HAP-1 (cell line): ENCODE results near the gene CHPF2.

Experiments used
- DNase-seq, 2 experiments: peaks; one replicate each; pipeline ENCODE4 v3.0.0-alpha.2; 2016 to 2020; ENCODE audit warnings: low spot score in 2 of 2
- H3K27me3 ChIP-seq: fragments of 250-450 bp; sonication (Bioruptor Pico); 2 replicates; pipeline ENCODE4 v1.5.1; 2020; ENCODE audit warnings: low read depth, mild to moderate bottlenecking, moderate library complexity
- H3K36me3 ChIP-seq: fragments of 250-450 bp; sonication (Bioruptor Pico); replicated peaks from 2 replicates; pipeline ENCODE4 v1.5.1; 2020; ENCODE audit warnings: mild to moderate bottlenecking
- H3K4me1 ChIP-seq: fragments of 250-450 bp; sonication (Bioruptor Pico); 2 replicates; pipeline ENCODE4 v1.5.1; 2020; ENCODE audit warnings: mild to moderate bottlenecking
- H3K4me3 ChIP-seq: fragments of 250-450 bp; sonication (Bioruptor Pico); 2 replicates; pipeline ENCODE4 v1.5.1; 2020; ENCODE audit warnings: mild to moderate bottlenecking, moderate library complexity
- H3K9me3 ChIP-seq: fragments of 250-450 bp; sonication (Bioruptor Pico); 2 replicates; pipeline ENCODE4 v1.5.1; 2020; ENCODE audit warnings: mild to moderate bottlenecking, moderate library complexity
- in situ Hi-C: fragments of 300-500 bp; cut with MboI; formaldehyde crosslinking; loops from 3 replicates; pipeline ENCODE4 v1.14.3; 2020; ENCODE audit warnings: low sequenced_read_pairs, inconsistent platforms, mixed read lengths

CHPF2 gene

GRCh38 chr7:151210087-151210854, 22.0 kb upstream of the CHPF2 start, which contains the start of gene H2BK1:
Gene H2BK1, minus strand, starts transcription at chr7:151210488. Its CDS starts 170 bp downstream, at chr7:151210318.
- no peak within 1 kb of the TSS for H3K4me3 ChIP-seq
- H3K9me3 ChIP-seq = no peaks in the 10 kb centered on the region
- H3K36me3 ChIP-seq = peaks cover 28% of the 10 kb centered on the region

GRCh38 chr7:151211155-151211772, 21.0 kb upstream of the CHPF2 start:
- Histone ChIP-seq H3K4me1 (no peaks in the 10 kb centered on the region), H3K36me3 (peaks cover 38% of the 10 kb centered on the region)
- in situ Hi-C loops = no loop called here

More at GRCh38 chr7:151210087-151210854, 22.0 kb upstream of the CHPF2 start, which contains the start of gene H2BK1:
- no peak for DNase-seq
- Histone ChIP-seq H3K27me3 (peaks cover 8% of the 10 kb centered on the region; the same call in 1 of the 2 replicates), H3K4me1 (no peaks in the 10 kb centered on the region)
- in situ Hi-C loops = no loop called here

GRCh38 chr7:151212626-151213025, 19.7 kb upstream of the CHPF2 start:
- no peak for DNase-seq
- Histone ChIP-seq H3K27me3 (no peaks in the 10 kb centered on the region), H3K4me1 (no peaks in the 10 kb centered on the region), H3K9me3 (no peaks in the 10 kb centered on the region), H3K4me3 (no peak overlapping the region), H3K36me3 (peaks cover 49% of the 10 kb centered on the region)
- in situ Hi-C loops = no loop called here

More at GRCh38 chr7:151211155-151211772, 21.0 kb upstream of the CHPF2 start:
- no peak overlapping the region for H3K4me3 ChIP-seq
- H3K9me3 ChIP-seq = no peaks in the 10 kb centered on the region
- no peak for DNase-seq
- H3K27me3 ChIP-seq = 0 out of 2 replicates have a peak, but pooled peaks cover 3% of the 10 kb centered on the region

- peaks cover 61% of the 10 kb centered on the region for H3K36me3 ChIP-seq
These were observed 18.5 kb upstream of the CHPF2 start for GRCh38 chr7:151213826-151214225.

GRCh38 chr7:151215396-151215795, 16.9 kb upstream of the CHPF2 start:
- Histone ChIP-seq H3K4me3 (no peak overlapping the region), H3K27me3 (no peaks in the 10 kb centered on the region), H3K9me3 (no peaks in the 10 kb centered on the region), H3K4me1 (no peaks in the 10 kb centered on the region), H3K36me3 (peaks cover 73% of the 10 kb centered on the region)
- in situ Hi-C loops = no loop called here
- no peak for DNase-seq

More at GRCh38 chr7:151213826-151214225, 18.5 kb upstream of the CHPF2 start:
- Histone ChIP-seq H3K9me3 (no peaks in the 10 kb centered on the region), H3K4me3 (no peak overlapping the region), H3K4me1 (no peaks in the 10 kb centered on the region), H3K27me3 (no peaks in the 10 kb centered on the region)
- in situ Hi-C loops = no loop called here
- no peak for DNase-seq

- Histone ChIP-seq H3K4me1 (no peaks in the 10 kb centered on the region), H3K36me3 (peaks cover 93% of the 10 kb centered on the region), H3K9me3 (no peaks in the 10 kb centered on the region), H3K4me3 (no peak overlapping the region), H3K27me3 (no peaks in the 10 kb centered on the region)
- in situ Hi-C loops = no loop called here
- no peak for DNase-seq
These were observed 14.1 kb upstream of the CHPF2 start for GRCh38 chr7:151218170-151218569.

- no peak for DNase-seq
- H3K36me3 ChIP-seq = peaks cover 62% of the 10 kb centered on the region
- no peak overlapping the region for H3K4me3 ChIP-seq
- in situ Hi-C loops = no loop called here
- H3K27me3 ChIP-seq = no peaks in the 10 kb centered on the region
- no peaks in the 10 kb centered on the region for H3K9me3 ChIP-seq
- peaks cover 10% of the 10 kb centered on the region for H3K4me1 ChIP-seq
These were observed 8.6 kb upstream of the CHPF2 start for GRCh38 chr7:151223728-151224127.

- peaks cover 11% of the 10 kb centered on the region for H3K4me1 ChIP-seq
- in situ Hi-C loops = no loop called here
- peaks cover 42% of the 10 kb centered on the region for H3K36me3 ChIP-seq
- H3K9me3 ChIP-seq = no peaks in the 10 kb centered on the region
- H3K4me3 ChIP-seq = peak overlapping the region; percentile 65
- DNase-seq = no peak
- no peaks in the 10 kb centered on the region for H3K27me3 ChIP-seq
These were observed 6.3 kb upstream of the CHPF2 start for GRCh38 chr7:151225948-151226510.

- H3K4me1 ChIP-seq = peaks cover 16% of the 10 kb centered on the region
- peak overlapping the region; percentile 65 for H3K4me3 ChIP-seq
- H3K9me3 ChIP-seq = no peaks in the 10 kb centered on the region
- no peaks in the 10 kb centered on the region for H3K27me3 ChIP-seq
- H3K36me3 ChIP-seq = peaks cover 39% of the 10 kb centered on the region
- no peak for DNase-seq
- in situ Hi-C loops = no loop called here
These were observed 5.8 kb upstream of the CHPF2 start for GRCh38 chr7:151226560-151226874.

GRCh38 chr7:151226875-151227782, 5.2 kb upstream of the CHPF2 start, which contains the start of gene ABCF2:
Gene ABCF2, minus strand, starts transcription at chr7:151227205. Its CDS starts 747 bp downstream, at chr7:151226458.
- DNase-seq = peak; percentile 98 to 99
- peaks cover 19% of the 10 kb centered on the region for H3K4me1 ChIP-seq
- H3K36me3 ChIP-seq = peaks cover 32% of the 10 kb centered on the region
- in situ Hi-C loops = no loop called here
- H3K4me3 ChIP-seq = peak within 1 kb of the TSS; percentile 65
- H3K27me3 ChIP-seq = no peaks in the 10 kb centered on the region
- no peaks in the 10 kb centered on the region for H3K9me3 ChIP-seq

GRCh38 chr7:151228024-151228866, 4.0 kb upstream of the CHPF2 start:
- Histone ChIP-seq H3K27me3 (no peaks in the 10 kb centered on the region), H3K36me3 (peaks cover 25% of the 10 kb centered on the region), H3K4me3 (peak overlapping the region; percentile 65), H3K9me3 (no peaks in the 10 kb centered on the region), H3K4me1 (peaks cover 19% of the 10 kb centered on the region)
- DNase-seq = no peak
- in situ Hi-C loops = no loop called here

- Histone ChIP-seq H3K4me1 (peaks cover 24% of the 10 kb centered on the region), H3K9me3 (no peaks in the 10 kb centered on the region), H3K4me3 (no peak overlapping the region), H3K36me3 (peaks cover 19% of the 10 kb centered on the region), H3K27me3 (no peaks in the 10 kb centered on the region)
- in situ Hi-C loops = no loop called here
- no peak for DNase-seq
These were observed 3.0 kb upstream of the CHPF2 start for GRCh38 chr7:151229249-151229648.
